Effector CD8-positive, alpha-beta T cell (primary cell): Measurements from ENCODE around the gene BORCS5.

Source experiments
- DNase-seq: peaks from one replicate; lab custom pipeline; 2025; lab: John Stamatoyannopoulos, UW

BORCS5 gene

GRCh38 chr12:12518464-12518845 is 161.6 kb downstream of the BORCS5 start:
- DNase-seq: no peak

- DNase-seq: no peak
These were observed 162.0 kb downstream of the BORCS5 start for GRCh38 chr12:12518919-12519318.
